Karpas-422 (cell line): ENCODE results near the gene ACTN1. TPM values are rescaled to one million over a fixed set of nuclear protein-coding genes. Genes with fewer than 3 reads are reported as not detected.
A peak's percentile ranks its signal among the peaks of the same experiment; 100 is the strongest.

Experiments used
- DNase-seq: peaks from one replicate; pipeline ENCODE4 v3.0.0-alpha.2; 2015
- H2AFZ ChIP-seq: fragments of 200-600 bp; sonication (generic); 2 replicates; pipeline ENCODE4 v1.6.1; 2014; ENCODE audit warnings: antibody characterized with exemption, low read length, mixed read lengths
- H3K27ac ChIP-seq: fragments of 200-600 bp; sonication (generic); 2 replicates; pipeline ENCODE4 v1.5.1; 2014; ENCODE audit warnings: mild to moderate bottlenecking, low read length, moderate library complexity
- H3K27me3 ChIP-seq: fragments of 200-600 bp; sonication (generic); 2 replicates; pipeline ENCODE4 v1.6.1; 2014; ENCODE audit warnings: low read length, mixed read lengths
- H3K36me3 ChIP-seq: fragments of 200-600 bp; sonication (generic); 2 replicates; pipeline ENCODE4 v1.6.1; 2014; ENCODE audit warnings: low read length, mixed read lengths; ENCODE audit not compliant: insufficient read depth
- H3K4me1 ChIP-seq: fragments of 200-600 bp; sonication (generic); 2 replicates; pipeline ENCODE4 v1.6.1; 2014; ENCODE audit warnings: mild to moderate bottlenecking, low read length, mixed read lengths
- H3K4me2 ChIP-seq: fragments of 200-600 bp; sonication (generic); 2 replicates; pipeline ENCODE4 v1.6.1; 2014; ENCODE audit warnings: low read length, low read depth, mild to moderate bottlenecking; ENCODE audit not compliant: poor library complexity, severe bottlenecking
- H3K4me3 ChIP-seq: fragments of 200-600 bp; sonication (generic); 2 replicates; pipeline ENCODE4 v1.5.1; 2014; ENCODE audit warnings: mild to moderate bottlenecking, antibody characterized with exemption, low read length, mixed read lengths
- H3K79me2 ChIP-seq: fragments of 200-600 bp; sonication (generic); 2 replicates; pipeline ENCODE4 v1.6.1; 2014; ENCODE audit warnings: mild to moderate bottlenecking, low read length, mixed read lengths
- H3K9ac ChIP-seq: fragments of 200-600 bp; sonication (generic); 2 replicates; pipeline ENCODE4 v1.6.0; 2014; ENCODE audit warnings: low read length
- H3K9me2 ChIP-seq: fragments of 200-600 bp; sonication (generic), shearing (Covaris generic); replicated peaks from 2 replicates; pipeline ENCODE4 v1.6.0; 2014; ENCODE audit warnings: mild to moderate bottlenecking, low read length, moderate library complexity; ENCODE audit not compliant: insufficient read depth
- H3K9me3 ChIP-seq: fragments of 300-700, 200-600 bp; sonication (generic); 2 replicates; pipeline ENCODE4 v1.6.1; 2014; ENCODE audit warnings: low read length, mixed read lengths
- H4K20me1 ChIP-seq: fragments of 200-600 bp; sonication (generic); 2 replicates; pipeline ENCODE4 v1.6.1; 2014; ENCODE audit warnings: mild to moderate bottlenecking, antibody characterized with exemption, low read length, low read depth; ENCODE audit not compliant: insufficient read depth
- total RNA-seq: library from RNA; depleted of rRNA; stranded (reverse); fragments of >200 nt; shearing (Covaris generic); gene quantifications from 2 replicates; pipeline ENCODE4 v1.2.3, GENCODE V29; 2014; ENCODE audit warnings: low replicate concordance

The ACTN1 gene
- total RNA-seq, 1 experiment from 2014 or later, result not detected

DNA sequence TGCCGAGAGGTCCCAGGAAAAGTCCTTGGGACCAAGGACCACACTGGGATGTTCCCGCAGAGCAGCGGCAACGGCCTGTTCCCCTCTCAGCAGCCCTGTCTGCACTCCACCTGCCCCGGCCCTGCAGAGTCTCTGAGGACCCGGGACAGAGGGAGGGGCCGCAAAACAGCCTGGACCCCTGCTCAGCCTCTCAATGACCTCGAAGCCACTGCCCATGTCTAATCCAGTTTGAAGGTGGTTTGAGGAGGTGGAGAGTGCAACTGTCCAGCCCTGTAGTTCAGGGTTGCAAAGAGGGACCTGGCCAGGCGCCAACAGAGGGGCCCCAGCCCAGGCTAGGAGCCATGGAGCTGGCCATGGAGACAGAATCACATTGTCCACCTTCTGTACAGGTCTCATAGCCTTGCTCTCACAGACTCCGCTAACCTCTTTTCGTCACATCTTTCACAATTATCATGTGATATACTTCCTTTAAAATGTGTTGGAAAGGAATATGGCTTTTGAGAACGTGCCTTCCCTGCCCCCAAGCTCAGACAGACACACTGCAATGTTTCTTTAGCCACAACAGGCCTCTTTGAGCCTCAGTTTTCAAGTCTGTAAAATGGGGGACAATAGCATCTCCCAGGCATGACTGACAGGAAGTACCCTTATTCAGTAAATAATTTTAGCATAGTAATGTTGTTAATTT lies 49.3 kb downstream of the ACTN1 start:
- no peak overlapping the region for H3K9ac ChIP-seq
- H2AFZ ChIP-seq, result no peak overlapping the region
- no peaks in the 10 kb centered on the region for H3K36me3 ChIP-seq
- H3K27ac ChIP-seq, result no peak overlapping the region
- no peak overlapping the region for H3K4me3 ChIP-seq
- H4K20me1 ChIP-seq, result no peaks in the 10 kb centered on the region
- H3K4me1 ChIP-seq, result no peaks in the 10 kb centered on the region
- no peaks in the 10 kb centered on the region; the same call in 1 of the 2 replicates for H3K27me3 ChIP-seq
- no peaks in the 10 kb centered on the region for H3K79me2 ChIP-seq
- DNase-seq, result no peak
- H3K4me2 ChIP-seq, result no peak overlapping the region
- H3K9me3 ChIP-seq, result peaks cover 9% of the 10 kb centered on the region
- H3K9me2 ChIP-seq, result no peaks in the 10 kb centered on the region

DNA sequence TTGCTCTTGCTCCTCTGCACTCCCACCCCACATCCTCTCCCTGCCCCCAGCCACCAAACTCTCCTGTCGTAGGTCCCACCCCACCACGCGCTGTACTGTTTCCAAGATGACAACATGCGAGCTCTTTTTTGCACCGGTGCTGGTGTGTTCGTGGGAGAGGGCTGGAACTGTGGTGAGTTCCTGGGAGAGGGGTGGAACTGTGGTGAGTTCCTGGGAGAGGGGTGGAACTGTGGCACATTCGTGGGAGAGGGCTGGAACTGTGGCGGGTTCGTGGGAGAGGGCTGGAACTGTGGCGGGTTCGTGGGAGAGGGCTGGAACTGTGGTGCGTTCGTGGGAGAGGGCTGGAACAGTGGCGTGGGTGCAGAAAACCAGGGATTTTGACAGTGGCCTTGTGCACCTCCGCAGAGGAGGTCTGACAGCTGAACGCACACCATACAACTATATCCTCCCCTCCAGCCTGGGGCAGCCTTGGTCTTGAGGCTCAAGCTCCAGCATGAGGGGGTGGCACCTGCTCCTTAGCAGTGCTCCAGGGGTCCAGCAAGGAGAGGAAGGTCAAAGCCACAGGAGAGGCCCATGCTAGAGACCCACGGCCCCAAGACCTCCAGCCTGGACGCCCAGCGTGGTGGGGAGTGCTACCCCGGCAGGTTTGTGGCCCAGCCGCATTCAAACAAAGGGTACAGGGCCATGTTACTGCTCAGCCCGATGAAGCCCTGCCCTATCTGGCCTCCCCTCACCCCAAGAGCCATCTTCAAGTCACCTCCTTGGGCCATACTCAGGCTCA lies 50.1 kb downstream of the ACTN1 start:
- H2AFZ ChIP-seq, result no peak overlapping the region
- H4K20me1 ChIP-seq, result no peaks in the 10 kb centered on the region
- no peaks in the 10 kb centered on the region for H3K4me1 ChIP-seq
- no peak overlapping the region for H3K4me3 ChIP-seq
- DNase-seq, result no peak
- H3K79me2 ChIP-seq, result no peaks in the 10 kb centered on the region
- H3K9me3 ChIP-seq, result peaks cover 9% of the 10 kb centered on the region
- no peak overlapping the region for H3K9ac ChIP-seq
- H3K27ac ChIP-seq, result no peak overlapping the region
- no peaks in the 10 kb centered on the region for H3K36me3 ChIP-seq
- H3K4me2 ChIP-seq, result no peak overlapping the region
- no peaks in the 10 kb centered on the region for H3K9me2 ChIP-seq
- H3K27me3 ChIP-seq, result no peaks in the 10 kb centered on the region; the same call in 1 of the 2 replicates

DNA sequence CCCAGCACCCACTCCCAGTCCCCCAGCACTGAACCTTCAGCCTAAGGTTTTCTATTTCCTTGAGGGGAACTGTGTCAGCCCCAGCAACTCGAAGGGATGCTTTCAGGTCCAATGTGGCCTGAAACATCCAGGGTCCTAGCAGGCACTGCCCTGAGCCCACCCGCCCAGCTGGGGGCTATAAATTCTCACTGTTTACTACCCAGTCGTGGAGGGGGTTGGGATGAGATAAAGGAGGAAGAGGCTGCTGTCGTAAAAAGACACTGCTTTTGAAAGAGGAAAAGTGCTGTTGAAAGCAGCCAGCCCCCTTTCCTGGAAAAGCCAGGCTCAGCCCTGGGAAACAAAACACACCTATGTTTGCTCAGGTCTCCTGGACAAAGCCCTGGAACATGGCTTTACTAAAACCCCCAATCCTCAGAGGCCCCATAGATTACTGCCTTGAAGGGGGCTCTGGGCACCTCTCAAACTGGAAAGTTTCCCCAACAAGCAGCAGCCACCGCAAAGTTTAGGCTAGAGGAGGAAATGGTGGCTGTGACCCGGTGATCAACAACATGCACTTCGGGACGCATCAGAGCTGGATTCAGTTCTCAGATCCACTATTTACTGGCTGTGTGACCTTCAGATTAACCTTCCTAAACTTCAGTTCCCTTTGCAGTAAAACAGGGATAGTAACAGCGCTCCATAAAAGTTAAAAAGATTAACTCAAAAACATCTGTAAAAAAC lies 51.0 kb downstream of the ACTN1 start:
- H3K4me1 ChIP-seq, result no peaks in the 10 kb centered on the region
- H3K4me2 ChIP-seq, result no peak overlapping the region
- no peaks in the 10 kb centered on the region for H3K36me3 ChIP-seq
- H3K27me3 ChIP-seq, result no peaks in the 10 kb centered on the region; the same call in 1 of the 2 replicates
- no peak overlapping the region for H2AFZ ChIP-seq
- no peak overlapping the region for H3K4me3 ChIP-seq
- no peak overlapping the region for H3K27ac ChIP-seq
- peaks cover 9% of the 10 kb centered on the region for H3K9me3 ChIP-seq
- DNase-seq, result no peak
- H3K9me2 ChIP-seq, result no peaks in the 10 kb centered on the region
- no peaks in the 10 kb centered on the region for H4K20me1 ChIP-seq
- no peak overlapping the region for H3K9ac ChIP-seq
- no peaks in the 10 kb centered on the region for H3K79me2 ChIP-seq

DNA sequence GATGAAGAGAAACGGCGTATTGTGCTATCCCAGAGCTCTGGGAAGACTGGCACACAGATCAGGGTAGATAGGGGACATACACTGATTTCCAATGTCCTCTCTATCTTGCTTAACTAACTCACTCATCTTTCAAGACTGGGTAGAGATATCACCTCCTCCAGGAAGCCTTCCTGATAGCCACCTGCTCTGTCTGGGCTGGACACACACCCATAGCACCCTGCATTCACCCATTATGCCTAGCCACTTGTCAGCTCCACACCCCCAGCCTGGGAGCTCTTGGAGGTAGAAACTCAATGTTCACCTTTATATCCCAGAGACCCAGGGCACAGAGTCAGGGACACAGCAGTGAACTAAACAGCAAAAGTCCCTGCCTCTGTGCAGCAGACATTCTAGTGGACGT lies 52.0 kb downstream of the ACTN1 start:
- Histone ChIP-seq H3K79me2 (no peaks in the 10 kb centered on the region), H3K4me2 (no peak overlapping the region), H3K4me1 (no peaks in the 10 kb centered on the region), H3K9me2 (no peaks in the 10 kb centered on the region), H3K27me3 (no peaks in the 10 kb centered on the region; the same call in 1 of the 2 replicates), H2AFZ (no peak overlapping the region), H3K4me3 (no peak overlapping the region), H3K9me3 (peaks cover 9% of the 10 kb centered on the region), H3K36me3 (no peaks in the 10 kb centered on the region), H3K27ac (no peak overlapping the region), H3K9ac (no peak overlapping the region), H4K20me1 (no peaks in the 10 kb centered on the region)
- DNase-seq, result no peak

DNA sequence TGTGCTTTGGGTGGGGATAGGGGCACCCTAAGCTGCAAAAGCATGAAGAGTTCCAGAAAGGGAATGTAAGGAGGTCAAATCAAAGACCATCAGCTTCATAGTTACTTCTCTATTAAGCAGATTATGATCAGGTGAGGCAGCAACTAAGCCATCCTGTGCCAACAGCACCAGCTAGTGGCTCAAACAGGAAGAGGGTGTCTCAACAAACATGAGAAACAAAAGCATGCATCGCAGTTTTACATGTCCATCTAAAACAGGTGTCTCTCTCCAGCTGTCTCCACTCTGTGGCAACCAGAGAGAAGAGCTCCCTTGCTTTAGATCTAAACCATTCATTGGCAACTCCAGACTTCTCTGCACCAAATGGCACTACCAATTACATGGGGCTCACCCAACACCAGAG lies 52.9 kb downstream of the ACTN1 start:
- H3K9me2 ChIP-seq, result no peaks in the 10 kb centered on the region
- DNase-seq, result peak; percentile 68
- H4K20me1 ChIP-seq, result no peaks in the 10 kb centered on the region
- H3K27ac ChIP-seq, result no peak overlapping the region
- no peaks in the 10 kb centered on the region for H3K36me3 ChIP-seq
- H3K27me3 ChIP-seq, result no peaks in the 10 kb centered on the region; the same call in 1 of the 2 replicates
- H3K4me3 ChIP-seq, result no peak overlapping the region
- H3K4me1 ChIP-seq, result no peaks in the 10 kb centered on the region
- no peak overlapping the region for H3K4me2 ChIP-seq
- H2AFZ ChIP-seq, result no peak overlapping the region
- no peak overlapping the region for H3K9ac ChIP-seq
- H3K79me2 ChIP-seq, result no peaks in the 10 kb centered on the region
- H3K9me3 ChIP-seq, result peaks cover 9% of the 10 kb centered on the region

DNA sequence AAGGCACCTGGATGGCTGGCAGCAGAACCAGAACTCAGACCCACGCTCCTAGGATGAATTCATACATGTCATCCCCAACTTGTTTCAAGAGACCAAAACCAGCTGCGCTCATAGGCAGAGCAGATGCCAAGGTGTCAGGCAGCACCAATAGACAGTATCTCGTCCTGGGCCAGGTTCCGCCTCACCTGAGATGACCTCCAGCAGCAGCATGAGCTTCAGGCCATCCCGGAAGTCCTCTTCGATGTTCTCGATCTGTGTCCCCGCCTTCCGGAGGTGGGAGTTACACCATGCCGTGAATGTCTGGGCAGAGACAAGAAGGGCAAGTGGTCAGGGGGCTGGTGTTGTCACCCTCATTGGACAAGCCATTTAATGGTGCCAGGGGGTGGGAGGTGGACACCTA lies 53.7 kb downstream of the ACTN1 start:
- Histone ChIP-seq H2AFZ (no peak overlapping the region), H3K36me3 (no peaks in the 10 kb centered on the region), H3K27me3 (no peaks in the 10 kb centered on the region; the same call in 1 of the 2 replicates), H4K20me1 (no peaks in the 10 kb centered on the region), H3K4me3 (no peak overlapping the region), H3K79me2 (no peaks in the 10 kb centered on the region), H3K4me2 (no peak overlapping the region), H3K9ac (no peak overlapping the region), H3K9me2 (no peaks in the 10 kb centered on the region), H3K9me3 (peaks cover 9% of the 10 kb centered on the region), H3K4me1 (no peaks in the 10 kb centered on the region), H3K27ac (no peak overlapping the region)
- DNase-seq, result no peak

DNA sequence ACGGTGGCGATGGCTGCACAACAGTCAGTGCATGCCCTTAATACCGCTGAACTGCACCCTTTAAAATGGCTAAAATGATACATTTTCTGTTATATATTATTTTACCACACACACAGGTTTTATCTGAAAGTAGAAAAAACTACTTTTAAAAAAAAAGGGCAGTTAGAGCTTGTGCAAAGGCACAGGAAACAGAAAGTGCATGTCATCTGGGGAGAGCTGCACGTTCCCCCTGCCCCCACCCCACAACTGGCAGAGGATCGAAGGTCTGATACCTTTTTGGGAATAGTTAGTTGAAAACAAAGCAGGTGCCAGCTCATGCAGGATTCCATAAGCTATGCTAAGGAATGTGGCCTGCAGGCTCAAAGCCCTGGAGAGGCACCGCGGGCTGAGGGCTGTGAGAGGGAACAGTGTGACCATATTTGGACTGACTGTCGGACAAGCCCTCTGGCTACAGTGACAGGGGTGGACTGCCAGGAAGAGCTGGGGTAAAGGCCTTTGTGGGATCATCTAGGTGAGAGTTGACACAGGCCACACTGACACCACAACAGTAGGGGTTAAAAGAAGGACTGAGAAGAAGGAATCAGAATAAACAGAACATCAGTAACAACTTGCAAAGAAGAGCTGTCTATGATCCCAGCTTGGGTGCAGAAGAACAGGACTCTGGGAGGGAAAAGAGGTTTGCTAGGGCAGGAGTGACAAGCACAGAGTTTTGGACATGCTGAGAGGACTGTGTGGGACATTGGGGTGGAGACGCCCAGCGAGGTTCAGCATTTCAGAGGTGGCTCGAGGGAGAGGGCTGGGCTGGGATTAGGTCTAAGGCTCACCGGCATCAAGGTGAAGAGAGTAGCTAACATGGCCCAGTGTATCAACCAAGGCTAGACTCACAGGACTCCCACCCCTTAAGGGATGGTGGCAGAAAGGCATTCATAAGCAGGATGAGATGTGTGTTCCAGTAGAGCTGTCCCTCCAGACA lies 54.6 kb downstream of the ACTN1 start:
- Histone ChIP-seq H3K27ac (no peak overlapping the region), H3K9me3 (peaks cover 9% of the 10 kb centered on the region), H3K27me3 (no peaks in the 10 kb centered on the region; the same call in 1 of the 2 replicates), H4K20me1 (no peaks in the 10 kb centered on the region), H3K4me1 (no peaks in the 10 kb centered on the region), H3K9me2 (no peaks in the 10 kb centered on the region), H3K4me2 (no peak overlapping the region), H3K9ac (no peak overlapping the region), H3K4me3 (no peak overlapping the region), H2AFZ (no peak overlapping the region), H3K79me2 (no peaks in the 10 kb centered on the region), H3K36me3 (no peaks in the 10 kb centered on the region)
- no peak for DNase-seq
